GM19395 (cell line): ENCODE data around the gene SELENOW.

Experiments
- ATAC-seq: cut with Tn5 transposase; IDR thresholded peaks from one replicate; pipeline ENCODE4 v1.9.1; 2021; ENCODE audit warnings: mild to moderate bottlenecking, moderate library complexity; ENCODE audit not compliant: unreplicated experiment

The SELENOW gene

DNA sequence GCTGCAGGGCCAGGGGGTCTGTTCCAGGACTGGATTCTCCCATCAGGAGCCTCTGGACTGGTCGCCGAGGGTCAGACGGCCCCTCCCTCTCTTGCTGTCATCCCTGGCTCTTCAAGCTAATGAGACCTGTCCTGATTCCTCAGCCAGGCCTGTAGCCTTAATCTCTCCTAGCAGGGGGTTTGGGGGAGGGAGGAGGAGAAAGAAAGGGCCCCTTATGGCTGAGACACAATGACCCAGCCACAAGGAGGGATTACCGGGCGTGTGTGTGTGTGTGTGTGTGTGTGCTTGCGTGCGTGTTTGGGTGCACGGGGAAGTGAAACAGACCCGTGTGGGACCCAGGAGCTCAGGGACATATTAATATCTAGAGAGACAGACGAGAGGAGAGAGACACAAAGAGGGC, 41.4 kb downstream of the SELENOW start:
- no peak for ATAC-seq

DNA sequence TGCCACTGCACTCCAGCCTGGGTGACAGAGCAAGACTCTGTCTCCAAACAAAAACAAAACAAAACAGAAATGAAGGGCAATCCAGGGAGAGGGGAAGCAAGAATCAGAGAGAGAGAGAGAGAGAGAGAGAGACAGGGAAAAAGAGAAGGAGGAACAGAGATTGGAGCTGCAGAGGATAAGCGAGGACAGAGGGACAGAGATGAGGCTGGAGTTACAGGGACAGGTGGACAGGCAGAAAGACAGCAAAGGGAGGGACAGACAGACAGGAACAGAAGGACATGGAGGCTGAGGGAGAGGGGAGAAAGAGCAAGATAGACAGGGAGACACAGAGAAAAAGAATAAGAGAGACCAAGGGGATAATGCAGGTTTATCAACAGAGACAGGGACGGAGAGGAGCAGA, 41.9 kb downstream of the SELENOW start:
- ATAC-seq: no peak

DNA sequence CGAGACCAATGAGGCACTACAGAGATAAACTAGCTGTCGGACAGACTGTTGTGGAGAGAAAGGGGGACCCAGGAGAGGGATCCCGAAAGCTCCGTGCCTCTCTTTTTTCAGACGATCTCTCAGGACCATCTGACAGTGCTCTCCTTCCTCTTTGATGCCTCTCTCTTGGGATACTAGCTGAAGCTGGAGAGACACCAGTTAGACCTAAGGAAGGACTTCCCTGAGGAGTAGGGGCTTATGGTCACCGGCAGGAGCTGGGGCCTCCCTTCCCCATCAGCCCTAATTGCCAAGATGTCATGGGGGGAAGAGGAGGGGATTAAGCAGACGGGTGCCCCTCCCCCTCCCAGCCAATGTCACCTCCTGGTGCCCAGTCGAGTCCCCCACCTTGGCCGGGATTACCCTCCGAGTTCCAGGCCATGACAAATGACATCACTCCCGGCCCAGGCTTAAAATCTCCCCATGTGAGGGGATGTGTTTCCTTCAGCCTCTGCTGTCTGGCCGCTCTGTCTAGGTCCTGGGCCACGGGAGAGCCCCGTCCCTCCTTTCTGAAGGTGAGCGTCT, 43.0 kb downstream of the SELENOW start, which contains the start of gene CRX:
TSS of gene CRX (plus strand) at position 478 of the 561 bp plus-strand sequence. CDS start 12,507 bp downstream, outside the sequence.
- no peak for ATAC-seq

DNA sequence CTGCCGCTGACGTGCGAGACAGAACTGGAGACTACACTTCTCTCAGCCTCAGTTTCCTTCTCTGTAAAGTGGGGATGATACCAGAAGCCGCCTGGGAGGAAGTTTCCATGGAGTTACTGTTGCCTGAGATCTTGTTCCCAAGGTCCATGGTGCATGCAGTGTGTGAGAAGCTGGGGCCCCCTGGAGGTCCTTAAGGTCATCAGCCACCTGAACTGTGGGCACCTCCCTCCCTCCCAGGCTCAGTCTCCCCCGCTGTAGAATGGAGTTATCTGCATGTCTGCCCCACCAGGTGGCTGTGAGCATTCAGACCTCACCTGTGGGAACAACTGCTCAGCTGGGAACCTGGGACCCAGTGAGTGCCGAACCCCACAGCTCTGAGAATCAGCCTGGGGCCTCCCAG, 45.9 kb downstream of the SELENOW start:
- ATAC-seq: no peak

DNA sequence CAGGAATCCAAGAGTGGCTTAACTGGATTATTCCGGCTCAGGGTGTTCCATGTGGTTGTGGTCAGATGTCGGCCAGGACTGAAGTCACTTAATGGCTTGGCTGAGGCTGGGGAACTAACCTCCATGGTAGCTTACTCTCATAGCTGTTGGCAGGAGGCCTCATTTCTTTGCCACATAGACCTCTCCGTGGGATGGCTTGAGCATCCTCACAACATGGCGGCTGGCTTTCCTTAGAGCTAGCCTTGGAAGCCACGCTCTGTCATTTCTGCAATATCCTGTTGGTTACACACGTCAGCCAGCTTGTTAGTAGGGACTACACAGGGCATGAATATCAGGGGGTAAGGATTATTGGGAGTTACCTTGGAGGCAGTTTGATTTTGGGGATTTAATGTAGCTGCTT, 48.3 kb downstream of the SELENOW start:
- ATAC-seq: no peak

DNA sequence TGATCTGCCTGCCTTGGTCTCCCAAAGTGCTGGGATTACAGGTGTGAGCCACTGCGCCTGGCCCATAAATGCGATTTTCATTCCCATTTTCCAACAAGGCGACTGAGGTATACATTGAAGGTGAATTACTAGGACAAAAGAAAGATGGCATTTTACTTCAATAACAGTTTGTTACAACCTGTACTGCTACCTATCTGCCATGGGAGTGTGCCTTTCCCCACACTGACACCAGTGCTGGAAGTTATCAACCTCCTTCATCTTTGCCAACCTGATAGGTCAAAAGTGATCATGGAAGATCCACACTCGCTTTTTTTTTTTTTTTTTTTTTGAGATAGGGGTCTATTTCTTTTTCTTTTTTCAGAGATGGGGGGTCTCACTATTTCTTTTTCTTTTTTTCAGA, 54.2 kb downstream of the SELENOW start:
- ATAC-seq: no peak
